ENCODE data around the gene RNFT2.

GRCh38 chr12:116881325-116881876 is 143.3 kb downstream of the RNFT2 start, which contains the start of gene HRK:
- TF ChIP-seq CTCF (IDR thresholded peaks at IDR 0.05; ENCODE audit: low read depth, low read length) (no peak), POLR2A (IDR thresholded peaks at IDR 0.05; ENCODE audit: extremely low read depth, insufficient read length) (no peak)
